ENCODE measurements around the gene RNF183. TPM values are rescaled to one million over a fixed set of nuclear protein-coding genes. Genes with fewer than 3 reads are reported as not detected.

Gene RNF183
- total and polyA plus RNA-seq, 9 of the 15 experiments (the other 6 are each of a cell fraction or from before 2014, with no cell fraction given), result 0.04 to 2.0 (median 0.16) TPM; not detected in 5

DNA sequence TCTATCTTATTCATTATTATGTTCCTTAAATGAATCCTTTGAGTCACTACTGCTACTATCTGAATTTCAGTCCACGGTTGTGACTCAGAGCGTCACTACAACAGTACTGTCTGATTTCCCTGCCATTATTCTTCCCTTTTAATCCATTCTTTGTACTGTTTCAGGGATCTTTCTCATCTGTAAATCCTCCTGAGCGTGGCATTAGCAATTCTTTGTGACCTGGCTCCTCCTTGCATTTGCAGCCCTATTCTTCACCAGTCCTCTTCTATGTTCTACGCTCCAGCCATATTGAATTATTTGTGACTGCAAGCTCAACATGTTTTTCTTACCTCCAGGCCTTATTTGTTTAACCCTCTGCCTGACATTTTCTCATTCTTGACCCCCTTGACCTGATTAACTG lies 21.8 kb downstream of the RNF183 start (continued):
- TF ChIP-seq SMAD4 (CRISPR knock-in tag; conservative IDR thresholded peaks at IDR 0.05) (no peak), MLX (CRISPR knock-in tag; conservative IDR thresholded peaks at IDR 0.05) (no peak), SIRT6 (IDR thresholded peaks at IDR 0.05; ENCODE audit: low read depth, low read length) (no peak), ZNF263 (CRISPR knock-in tag; IDR thresholded peaks at IDR 0.05; ENCODE audit: borderline replicate concordance) (no peak), ZNF217 (CRISPR knock-in tag; IDR thresholded peaks at IDR 0.05) (no peak), POLR2B (IDR thresholded peaks at IDR 0.05; ENCODE audit: low read depth, partially characterized antibody) (no peak), RAD51 (IDR thresholded peaks at IDR 0.05; ENCODE audit: borderline replicate concordance, low read depth) (no peak)
- TF ChIP-seq, protein P1, sequence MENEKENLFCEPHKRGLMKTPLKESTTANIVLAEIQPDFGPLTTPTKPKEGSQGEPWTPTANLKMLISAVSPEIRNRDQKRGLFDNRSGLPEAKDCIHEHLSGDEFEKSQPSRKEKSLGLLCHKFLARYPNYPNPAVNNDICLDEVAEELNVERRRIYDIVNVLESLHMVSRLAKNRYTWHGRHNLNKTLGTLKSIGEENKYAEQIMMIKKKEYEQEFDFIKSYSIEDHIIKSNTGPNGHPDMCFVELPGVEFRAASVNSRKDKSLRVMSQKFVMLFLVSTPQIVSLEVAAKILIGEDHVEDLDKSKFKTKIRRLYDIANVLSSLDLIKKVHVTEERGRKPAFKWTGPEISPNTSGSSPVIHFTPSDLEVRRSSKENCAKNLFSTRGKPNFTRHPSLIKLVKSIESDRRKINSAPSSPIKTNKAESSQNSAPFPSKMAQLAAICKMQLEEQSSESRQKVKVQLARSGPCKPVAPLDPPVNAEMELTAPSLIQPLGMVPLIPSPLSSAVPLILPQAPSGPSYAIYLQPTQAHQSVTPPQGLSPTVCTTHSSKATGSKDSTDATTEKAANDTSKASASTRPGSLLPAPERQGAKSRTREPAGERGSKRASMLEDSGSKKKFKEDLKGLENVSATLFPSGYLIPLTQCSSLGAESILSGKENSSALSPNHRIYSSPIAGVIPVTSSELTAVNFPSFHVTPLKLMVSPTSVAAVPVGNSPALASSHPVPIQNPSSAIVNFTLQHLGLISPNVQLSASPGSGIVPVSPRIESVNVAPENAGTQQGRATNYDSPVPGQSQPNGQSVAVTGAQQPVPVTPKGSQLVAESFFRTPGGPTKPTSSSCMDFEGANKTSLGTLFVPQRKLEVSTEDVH (IDR thresholded peaks at IDR 0.05; ENCODE audit: low read depth, partially characterized antibody), result no peak
- TF ChIP-seq, protein P2, sequence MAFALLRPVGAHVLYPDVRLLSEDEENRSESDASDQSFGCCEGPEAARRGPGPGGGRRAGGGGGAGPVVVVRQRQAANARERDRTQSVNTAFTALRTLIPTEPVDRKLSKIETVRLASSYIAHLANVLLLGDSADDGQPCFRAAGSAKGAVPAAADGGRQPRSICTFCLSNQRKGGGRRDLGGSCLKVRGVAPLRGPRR (CRISPR knock-in tag; IDR thresholded peaks at IDR 0.05), result no peak
